Fibroblast of mammary gland (primary cell): ENCODE data around the gene SCN10A.

Source experiments
- DNase-seq: peaks from one replicate; pipeline ENCODE4 v3.0.0-alpha.2; 2010; ENCODE audit warnings: low read depth
- H3K4me3 ChIP-seq: 2 replicates; pipeline ENCODE4 v1.5.1; 2011; ENCODE audit warnings: low read depth, mild to moderate bottlenecking, low read length, moderate library complexity; ENCODE audit not compliant: control insufficient read depth
- TF ChIP-seq, protein P1 (sequence below): conservative IDR thresholded peaks from 2 replicates; pipeline ENCODE4 v1.5.1; 2011; ENCODE audit warnings: low read depth, low read length, inconsistent platforms; ENCODE audit not compliant: control insufficient read depth, insufficient read depth

Gene SCN10A

DNA sequence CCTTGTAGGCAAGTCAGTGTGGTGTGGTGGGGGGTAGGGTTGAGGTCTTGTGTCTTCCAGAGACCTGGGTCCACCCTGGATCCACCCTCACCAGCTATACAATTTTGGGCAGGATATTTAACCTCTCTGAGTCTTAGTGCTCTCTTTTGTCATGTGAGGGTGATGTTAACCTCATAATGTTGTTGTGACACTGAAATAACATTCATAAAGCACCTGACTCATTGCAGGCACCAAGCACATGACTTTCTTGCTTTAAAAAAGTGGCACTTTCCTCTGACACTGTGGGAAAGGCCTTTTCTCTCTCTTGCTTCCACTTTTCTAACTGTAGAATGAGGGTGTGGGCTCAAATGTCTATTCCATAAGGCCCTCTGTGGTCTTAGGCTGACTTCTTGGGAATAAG, 75.5 kb downstream of the SCN10A start:
- H3K4me3 ChIP-seq = no peak overlapping the region
- TF ChIP-seq, protein P1, sequence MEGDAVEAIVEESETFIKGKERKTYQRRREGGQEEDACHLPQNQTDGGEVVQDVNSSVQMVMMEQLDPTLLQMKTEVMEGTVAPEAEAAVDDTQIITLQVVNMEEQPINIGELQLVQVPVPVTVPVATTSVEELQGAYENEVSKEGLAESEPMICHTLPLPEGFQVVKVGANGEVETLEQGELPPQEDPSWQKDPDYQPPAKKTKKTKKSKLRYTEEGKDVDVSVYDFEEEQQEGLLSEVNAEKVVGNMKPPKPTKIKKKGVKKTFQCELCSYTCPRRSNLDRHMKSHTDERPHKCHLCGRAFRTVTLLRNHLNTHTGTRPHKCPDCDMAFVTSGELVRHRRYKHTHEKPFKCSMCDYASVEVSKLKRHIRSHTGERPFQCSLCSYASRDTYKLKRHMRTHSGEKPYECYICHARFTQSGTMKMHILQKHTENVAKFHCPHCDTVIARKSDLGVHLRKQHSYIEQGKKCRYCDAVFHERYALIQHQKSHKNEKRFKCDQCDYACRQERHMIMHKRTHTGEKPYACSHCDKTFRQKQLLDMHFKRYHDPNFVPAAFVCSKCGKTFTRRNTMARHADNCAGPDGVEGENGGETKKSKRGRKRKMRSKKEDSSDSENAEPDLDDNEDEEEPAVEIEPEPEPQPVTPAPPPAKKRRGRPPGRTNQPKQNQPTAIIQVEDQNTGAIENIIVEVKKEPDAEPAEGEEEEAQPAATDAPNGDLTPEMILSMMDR = no peak
- no peak for DNase-seq

DNA sequence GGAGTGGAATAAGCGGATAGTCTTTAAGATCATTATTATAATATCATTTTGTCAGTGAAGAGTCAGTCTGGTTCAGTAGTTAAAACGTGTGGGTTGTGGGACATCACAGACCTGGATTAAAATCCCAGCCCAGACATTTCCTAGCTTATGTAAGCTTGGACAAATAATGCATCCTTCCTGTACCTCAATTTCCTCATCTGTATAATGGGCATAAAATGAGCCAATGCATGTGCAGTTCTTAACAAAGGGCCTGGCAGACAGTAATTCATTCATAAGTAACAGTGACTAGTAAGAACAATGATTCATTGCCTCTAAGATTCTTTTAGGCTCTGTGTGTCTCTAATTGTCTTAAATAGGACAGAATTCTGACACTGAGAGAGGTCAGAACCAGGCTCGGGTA, 76.1 kb downstream of the SCN10A start:
- no peak overlapping the region for H3K4me3 ChIP-seq
- TF ChIP-seq, protein P1 = no peak
- DNase-seq = no peak

DNA sequence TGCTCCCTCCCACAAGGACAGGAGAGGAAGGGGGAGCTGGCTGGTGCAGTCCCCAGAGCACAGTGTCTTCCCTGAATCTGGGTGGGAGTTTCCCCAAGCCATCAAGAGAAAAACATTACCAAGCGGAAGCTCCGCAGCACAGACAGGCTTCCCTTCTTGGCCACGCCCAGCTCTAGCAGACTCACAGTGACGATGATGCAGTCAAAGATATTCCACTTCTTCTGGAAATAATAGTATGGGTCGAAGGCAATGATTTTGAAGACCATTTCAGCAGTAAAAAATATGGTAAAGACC, 76.7 kb downstream of the SCN10A start:
- no peak for DNase-seq
- TF ChIP-seq, protein P1 = no peak

DNA sequence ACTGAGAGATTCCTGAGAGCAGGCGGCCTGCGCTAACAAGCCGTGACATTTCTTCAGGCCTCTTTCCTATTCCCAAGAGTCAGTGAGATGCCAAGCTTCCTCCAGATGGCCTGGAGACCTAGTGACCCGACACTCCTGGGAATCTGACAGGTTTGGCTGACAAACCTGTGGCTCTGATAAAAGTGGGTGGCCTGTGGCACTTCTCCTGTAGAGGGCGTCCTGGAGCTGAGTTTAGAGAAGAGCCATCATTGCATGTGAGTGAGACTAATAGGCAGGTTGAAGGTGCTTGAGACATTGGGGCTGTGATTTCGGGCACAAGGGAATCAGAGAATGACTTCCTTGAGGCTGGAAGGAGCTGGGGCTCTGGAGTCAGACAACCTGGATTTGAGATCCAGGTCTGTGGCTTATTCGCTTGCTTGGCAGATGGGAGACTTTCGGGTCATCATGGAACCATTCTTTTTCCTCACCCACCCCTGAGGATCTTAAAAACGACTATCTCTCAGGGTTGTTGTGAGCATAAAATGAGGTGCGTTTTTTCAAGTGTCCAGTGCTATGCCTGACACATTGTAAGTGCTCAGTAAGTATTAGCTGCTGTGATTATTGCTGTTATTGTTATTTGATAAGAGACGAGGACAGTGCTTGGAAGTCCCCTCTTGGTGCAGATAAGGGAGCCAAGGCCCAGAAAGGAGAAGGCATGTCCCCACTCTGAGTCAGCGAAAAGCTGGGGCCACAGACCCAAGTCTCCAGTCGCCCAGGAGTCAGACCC, 77.2 kb downstream of the SCN10A start:
- no peak overlapping the region for H3K4me3 ChIP-seq
- TF ChIP-seq, protein P1 = peak; percentile 74
- DNase-seq = peak; percentile 48

More for the DNA sequence above, 76.7 kb downstream of the SCN10A start:
- no peak overlapping the region for H3K4me3 ChIP-seq

DNA sequence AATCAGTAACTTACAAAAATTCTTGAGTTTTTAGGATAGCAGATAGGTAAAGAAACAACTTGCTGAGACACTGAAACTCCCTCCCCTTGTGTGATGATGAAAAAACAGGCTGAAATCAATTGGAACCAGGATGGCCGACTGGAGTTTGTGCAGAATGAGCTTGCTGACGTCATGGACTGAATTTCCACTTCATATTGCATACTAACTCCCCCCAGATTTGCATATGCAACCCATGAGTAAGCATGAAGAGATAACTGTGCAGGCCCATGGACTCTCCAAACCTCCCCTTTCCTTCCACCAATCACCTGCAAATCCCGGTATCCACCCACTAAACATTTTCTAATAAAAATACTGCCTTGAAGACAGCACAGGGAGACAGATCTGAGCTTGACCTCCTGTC, 84.5 kb downstream of the SCN10A start:
- DNase-seq = peak; percentile 41
- no peak overlapping the region for H3K4me3 ChIP-seq
- TF ChIP-seq, protein P1 = no peak

DNA sequence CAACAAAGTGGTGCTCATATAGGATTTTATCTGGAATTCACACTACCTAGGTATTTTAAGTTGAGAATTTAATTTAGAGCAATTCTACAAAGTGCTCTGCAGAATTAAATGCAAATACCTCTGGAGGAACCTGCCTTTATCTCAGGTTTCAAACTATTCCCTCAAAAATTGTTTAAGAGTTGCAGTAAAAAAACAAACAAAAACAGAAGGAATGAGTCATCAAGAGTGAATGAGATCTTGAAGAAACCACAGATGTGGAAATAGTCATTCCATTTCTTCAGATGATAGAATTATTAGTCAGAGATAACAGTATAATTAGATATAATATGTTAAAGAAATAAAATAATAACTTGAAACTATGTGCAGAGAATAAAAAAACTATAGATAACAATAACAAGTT, 85.7 kb downstream of the SCN10A start:
- DNase-seq = peak; percentile 69
- TF ChIP-seq, protein P1 = no peak
- no peak overlapping the region for H3K4me3 ChIP-seq

DNA sequence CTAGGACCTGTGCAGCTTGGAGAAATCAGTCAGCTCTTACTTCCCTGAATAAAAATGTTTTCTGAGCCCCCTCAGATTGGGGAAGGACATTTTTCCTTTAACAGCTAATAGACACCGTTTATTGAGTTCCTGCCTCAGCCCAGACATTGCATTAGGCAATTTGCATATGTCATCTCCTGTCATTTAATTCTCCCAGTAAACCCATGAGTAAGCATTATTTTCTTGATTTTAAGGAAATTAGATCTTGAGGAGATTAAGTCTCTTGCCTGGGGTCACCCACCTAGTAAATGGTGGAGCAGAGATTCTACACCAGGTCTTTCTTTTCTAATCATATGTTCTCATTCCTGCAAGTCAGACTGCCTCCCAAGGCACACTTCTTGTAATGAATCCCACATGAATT, 88.0 kb downstream of the SCN10A start:
- no peak for DNase-seq
- H3K4me3 ChIP-seq = no peak overlapping the region
- TF ChIP-seq, protein P1 = no peak
